GM20000 (cell line): ENCODE results near the gene ILDR2.

Experiments used
- DNase-seq: peaks from one replicate; pipeline ENCODE4 v3.0.0; 2012; ENCODE audit warnings: low spot score
- TF ChIP-seq, protein P1 (sequence below): IDR thresholded peaks from 2 replicates; pipeline ENCODE4 v1.5.1; 2012; ENCODE audit warnings: mild to moderate bottlenecking, control low read depth; ENCODE audit errors: extremely low read depth, missing control alignments

ILDR2 gene

DNA sequence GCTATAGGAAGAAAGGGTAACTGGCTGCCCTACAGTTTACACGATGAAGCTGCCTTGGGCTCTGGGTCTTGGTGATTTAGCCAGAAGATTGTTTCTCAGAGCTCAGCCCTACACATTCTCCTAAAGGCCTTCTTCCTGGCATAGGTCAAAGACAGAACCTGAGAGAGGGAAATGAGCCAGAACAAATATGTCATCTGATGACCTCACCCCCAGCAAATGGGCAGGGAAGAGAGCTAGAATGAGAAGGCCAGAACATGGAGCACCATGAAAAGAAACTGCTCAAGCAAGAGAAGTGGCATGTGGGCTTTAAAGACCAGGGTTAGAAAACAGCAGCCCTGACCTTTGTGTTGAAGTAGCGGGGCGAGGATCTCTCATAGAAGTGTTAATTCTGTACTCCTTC, 5.5 kb upstream of the ILDR2 start:
- TF ChIP-seq, protein P1, sequence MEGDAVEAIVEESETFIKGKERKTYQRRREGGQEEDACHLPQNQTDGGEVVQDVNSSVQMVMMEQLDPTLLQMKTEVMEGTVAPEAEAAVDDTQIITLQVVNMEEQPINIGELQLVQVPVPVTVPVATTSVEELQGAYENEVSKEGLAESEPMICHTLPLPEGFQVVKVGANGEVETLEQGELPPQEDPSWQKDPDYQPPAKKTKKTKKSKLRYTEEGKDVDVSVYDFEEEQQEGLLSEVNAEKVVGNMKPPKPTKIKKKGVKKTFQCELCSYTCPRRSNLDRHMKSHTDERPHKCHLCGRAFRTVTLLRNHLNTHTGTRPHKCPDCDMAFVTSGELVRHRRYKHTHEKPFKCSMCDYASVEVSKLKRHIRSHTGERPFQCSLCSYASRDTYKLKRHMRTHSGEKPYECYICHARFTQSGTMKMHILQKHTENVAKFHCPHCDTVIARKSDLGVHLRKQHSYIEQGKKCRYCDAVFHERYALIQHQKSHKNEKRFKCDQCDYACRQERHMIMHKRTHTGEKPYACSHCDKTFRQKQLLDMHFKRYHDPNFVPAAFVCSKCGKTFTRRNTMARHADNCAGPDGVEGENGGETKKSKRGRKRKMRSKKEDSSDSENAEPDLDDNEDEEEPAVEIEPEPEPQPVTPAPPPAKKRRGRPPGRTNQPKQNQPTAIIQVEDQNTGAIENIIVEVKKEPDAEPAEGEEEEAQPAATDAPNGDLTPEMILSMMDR, result no peak
- no peak for DNase-seq

- DNase-seq, result no peak
- TF ChIP-seq, protein P1, result no peak
Observed at GRCh38 chr1:166980383-166980782, 5.0 kb upstream of the ILDR2 start.

DNA sequence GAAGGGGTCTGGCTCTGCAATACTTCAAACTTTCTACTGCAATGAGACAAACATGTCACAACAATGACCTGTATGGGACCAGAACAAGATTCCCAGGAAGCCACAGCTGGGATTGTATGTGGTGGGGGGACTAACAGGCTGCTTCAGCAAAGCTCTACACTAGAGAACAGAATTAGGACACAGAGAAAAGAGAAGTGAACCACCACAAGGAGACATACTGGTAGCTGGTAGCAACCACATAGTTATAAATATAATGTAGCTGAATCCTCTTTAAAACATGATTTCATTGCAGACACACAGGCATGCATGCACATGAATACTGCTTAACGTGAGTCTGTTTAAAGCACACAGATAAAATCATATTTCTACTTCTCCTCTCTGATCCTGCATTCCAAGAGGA, 3.5 kb upstream of the ILDR2 start:
- peak; percentile 27 for DNase-seq
- TF ChIP-seq, protein P1, result no peak

DNA sequence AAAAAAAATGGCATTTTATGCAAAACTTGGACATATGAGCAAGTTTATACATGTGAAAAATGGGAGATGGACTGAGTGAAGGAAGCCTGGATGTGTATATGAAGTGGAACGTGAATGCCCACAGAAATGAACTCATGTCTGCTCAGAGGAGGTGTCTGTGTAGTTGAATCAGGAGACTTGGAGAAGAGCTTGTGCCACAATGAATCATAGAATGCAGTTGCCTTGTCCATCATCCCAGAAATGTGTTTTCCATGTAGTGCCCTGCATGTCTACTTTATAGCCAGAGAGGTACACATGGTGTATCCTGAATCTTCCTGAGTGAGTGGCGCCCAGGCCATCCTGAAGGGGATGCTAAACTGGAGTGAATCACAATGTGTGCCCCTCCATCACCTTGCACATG, 2.6 kb upstream of the ILDR2 start:
- DNase-seq, result no peak
- TF ChIP-seq, protein P1, result no peak

DNA sequence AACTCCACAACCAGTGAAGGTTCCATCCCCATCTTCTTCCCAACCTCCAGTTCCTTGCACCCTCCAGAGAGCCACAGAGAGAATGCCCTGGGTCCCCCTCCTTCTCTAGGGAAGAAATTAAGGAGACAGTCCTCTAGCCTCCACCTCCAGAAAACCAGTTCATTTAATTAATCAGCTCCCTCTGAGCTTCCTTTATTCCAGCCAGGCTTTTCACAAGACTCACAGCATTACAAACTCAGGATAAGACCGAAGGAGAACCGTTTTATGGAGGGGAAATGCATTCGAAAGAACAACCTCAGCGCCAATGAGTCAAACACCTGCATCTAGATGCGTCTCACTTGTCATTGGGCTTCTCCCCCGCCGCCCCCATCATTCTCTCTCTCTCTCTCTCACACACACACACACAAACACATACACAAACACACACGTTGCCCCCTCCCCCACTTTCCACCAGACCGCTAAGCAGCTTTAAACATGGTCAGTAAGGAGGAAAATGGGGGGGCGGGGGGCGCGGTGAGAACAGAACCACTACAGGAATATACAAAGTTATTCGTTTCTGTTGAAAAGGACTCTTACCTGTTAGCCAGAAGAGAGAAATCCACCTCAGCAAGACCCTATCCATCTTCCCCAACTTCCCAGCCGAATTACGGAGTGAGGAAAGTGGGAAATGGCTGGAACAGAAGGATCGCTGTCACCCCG, 544 bp downstream of the ILDR2 start:
- TF ChIP-seq, protein P1, result no peak
- peak; percentile 55 for DNase-seq

GRCh38 chr1:166972826-166973225, 2.5 kb downstream of the ILDR2 start:
- TF ChIP-seq, protein P1, result no peak
- DNase-seq, result no peak

- DNase-seq, result no peak
- TF ChIP-seq, protein P1, result no peak
Observed at GRCh38 chr1:166972193-166972592, 3.1 kb downstream of the ILDR2 start.
